CD4-positive, alpha-beta T cell treated with Interleukin-6 for 4 hours (primary cell): ENCODE data around the gene MPND.

ENCODE experiments used
- DNase-seq: peaks from one replicate; pipeline ENCODE4 v3.0.0-alpha.2; 2020; ENCODE audit warnings: mixed read lengths

MPND gene

DNA sequence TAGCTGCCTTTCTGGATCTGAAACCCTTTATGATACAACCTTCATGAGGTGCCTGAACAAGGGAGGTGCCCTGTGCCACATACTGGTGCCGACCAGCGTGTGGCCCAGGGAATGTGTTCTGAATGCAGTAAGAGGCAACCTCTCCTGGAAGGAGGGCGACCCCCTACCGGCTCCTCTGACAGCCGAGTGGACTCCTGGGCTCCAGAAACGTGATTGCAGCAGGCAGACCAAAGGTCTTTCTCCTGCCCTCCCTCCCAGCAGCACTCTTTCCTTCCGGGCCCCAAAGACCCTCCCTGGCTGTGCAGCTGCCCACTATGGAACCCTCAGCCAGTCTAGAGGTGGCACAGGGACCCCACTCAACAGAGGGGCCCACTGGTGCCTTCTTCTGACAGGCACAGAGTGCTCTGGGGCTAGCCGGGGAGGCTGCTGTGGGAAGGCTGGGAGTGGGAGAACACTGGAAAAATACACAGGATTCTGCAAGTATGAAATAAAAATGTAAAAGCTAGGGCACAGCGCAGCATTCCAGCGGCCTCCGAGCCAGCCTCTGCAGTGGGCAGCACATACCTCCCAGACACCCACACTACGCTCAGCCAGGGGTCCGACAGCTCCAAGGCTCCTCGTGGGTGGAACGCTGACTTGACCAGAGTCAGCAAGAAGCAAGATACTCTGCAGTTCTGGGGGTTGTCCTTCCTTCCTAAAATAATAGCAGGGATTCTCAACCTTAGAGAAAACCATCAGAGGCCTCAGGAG is 42.1 kb downstream of the MPND start:
- no peak for DNase-seq

GRCh38 chr19:4386041-4386782 is 42.9 kb downstream of the MPND start:
- no peak for DNase-seq

- DNase-seq, result no peak
Measured at GRCh38 chr19:4388337-4389063, 45.1 kb downstream of the MPND start.

DNA sequence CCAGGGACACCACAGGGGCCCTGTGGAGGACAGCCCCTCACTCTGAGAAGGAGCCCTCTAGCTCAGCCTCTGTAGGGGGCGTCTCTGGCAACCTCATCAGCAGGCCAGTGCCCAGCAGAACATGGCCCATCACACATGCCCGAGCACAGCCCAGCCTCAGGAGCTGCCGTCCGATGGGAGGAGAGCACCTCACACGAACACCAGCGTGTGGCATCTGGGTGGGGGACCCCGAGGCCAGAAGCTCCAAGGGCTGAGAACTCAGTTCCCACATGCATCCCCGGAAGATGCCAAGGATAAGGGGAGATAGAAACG is 45.7 kb downstream of the MPND start:
- no peak for DNase-seq

DNA sequence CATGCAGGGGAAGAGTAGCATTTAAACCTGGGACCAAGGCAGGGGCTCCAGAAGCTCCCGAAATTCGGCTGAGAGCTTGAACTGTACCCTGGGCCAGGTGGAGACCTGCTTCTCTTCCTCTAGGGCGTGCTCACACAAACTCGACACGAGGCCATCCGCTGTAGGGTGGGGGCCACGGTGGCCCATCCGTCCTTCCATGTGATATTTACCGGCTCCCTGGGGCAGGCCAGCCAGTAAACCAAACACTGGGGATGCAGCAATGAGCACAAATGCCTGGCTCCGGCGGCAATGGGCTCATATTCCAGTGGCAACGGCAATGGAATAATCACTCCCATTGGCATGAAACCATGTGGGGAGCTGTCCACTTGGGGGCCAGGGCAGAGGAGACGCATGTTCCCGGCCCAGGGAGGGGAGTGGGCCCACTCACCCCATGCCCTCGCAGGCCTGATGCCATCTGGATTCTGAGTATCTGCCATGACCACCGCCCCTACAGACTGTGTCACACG is 46.2 kb downstream of the MPND start:
- DNase-seq, result no peak

DNA sequence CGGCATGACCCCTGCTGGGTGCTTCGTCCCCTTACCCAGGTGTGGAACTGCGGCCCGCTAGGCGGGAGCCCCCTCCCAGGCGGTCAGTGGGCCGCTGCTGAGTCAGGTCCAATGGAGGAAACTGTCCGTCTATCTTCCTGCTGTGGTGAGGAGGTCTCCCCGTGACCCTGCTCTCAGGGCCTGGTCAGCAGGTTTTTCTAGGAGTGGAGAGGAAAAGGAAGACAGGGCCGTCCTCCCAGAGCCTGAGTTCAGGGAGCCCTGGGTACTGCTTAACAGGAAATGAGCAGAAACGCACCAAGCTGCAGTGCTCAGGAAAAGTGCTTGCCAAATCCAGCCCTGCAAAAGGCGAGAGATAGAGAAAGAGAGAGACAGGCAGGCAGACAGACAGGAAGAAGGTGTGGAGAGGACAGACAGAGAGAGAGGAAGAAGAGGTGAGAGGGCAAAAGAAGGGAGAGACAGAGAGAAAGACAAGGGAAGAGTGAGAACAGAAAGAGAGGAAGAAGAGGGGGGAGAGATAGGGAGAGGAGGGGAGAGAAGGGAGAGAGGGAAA is 46.7 kb downstream of the MPND start:
- DNase-seq, result no peak

GRCh38 chr19:4390567-4391305 is 47.4 kb downstream of the MPND start:
- no peak for DNase-seq

DNA sequence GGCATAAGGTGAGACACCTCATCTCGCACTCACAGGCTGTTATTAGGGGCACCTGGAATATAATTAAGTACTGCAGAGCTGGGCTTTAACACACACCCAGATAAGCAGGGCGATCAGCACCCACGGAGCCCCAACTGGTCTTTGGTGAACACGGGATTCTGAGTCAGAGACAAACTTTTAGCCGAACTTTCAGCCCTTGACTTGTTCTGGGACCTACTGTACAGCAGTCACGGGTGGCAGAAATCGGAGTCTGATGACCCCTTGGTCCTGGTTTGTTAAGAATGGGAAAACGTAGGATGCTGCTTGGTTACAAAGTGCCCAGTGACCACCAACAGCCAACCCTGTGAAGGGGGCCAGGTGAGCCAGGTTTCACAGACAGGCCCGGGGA is 47.9 kb downstream of the MPND start:
- no peak for DNase-seq

DNA sequence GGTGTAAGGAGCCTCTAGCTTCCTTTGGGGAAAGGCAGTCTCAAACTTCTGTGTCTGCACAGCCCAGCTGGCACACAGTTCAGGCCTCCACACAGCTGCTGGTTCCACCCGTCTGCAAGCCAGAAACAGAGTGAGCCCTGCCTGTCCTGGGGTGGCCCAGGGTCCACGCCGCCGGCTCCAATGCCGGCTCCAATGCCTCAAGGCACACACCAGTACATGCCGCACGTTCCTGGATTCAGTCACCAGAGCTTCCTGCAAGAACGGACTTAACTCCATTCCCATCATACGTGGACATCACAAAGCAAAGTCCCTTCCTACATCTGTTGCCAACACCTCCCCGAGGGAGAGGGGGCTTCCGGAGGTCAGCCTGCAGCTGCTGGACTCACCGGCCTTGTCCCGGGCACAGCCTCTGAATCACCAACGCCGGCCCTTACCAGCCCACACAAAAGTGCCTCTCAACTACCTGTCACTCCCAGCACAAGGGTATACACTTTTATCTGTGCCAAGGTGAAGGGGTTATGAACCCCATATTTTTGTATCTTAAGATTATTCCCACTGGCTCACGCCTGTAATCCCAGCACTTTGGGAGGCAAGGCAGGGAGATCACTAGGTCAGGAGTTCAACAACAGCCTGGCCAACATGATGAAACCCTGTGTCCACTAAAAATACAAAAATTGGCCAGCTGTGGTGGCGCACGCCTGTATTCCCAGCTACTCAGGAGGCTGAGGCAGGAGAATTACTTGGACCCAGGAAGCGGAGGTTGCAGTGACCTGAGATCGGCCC is 48.5 kb downstream of the MPND start:
- DNase-seq, result no peak

GRCh38 chr19:4393947-4394590 is 50.7 kb downstream of the MPND start:
- no peak for DNase-seq

GRCh38 chr19:4396949-4397783 is 53.8 kb downstream of the MPND start:
- DNase-seq, result no peak

DNA sequence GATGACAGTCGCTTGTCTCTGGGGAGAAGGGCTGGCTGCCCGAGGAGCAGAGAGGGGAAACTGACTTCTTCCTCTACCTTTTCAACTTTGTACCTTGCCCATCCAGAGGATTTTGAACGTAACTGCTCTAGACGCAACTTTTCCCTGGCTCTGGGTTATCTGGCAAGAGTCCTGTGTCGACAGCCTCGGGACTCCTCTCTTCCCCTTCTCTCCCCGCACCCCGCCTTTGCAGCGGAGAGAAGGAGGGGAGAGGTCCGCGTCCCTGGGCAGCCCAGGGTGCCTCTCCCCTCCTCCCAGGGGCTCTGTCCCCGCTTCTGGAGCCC is 56.4 kb downstream of the MPND start:
- peak; percentile 13 for DNase-seq

GRCh38 chr19:4400135-4400936 is 57.0 kb downstream of the MPND start, which contains the start of gene SH3GL1:
Gene SH3GL1, minus strand, starts transcription at chr19:4400547. Its CDS starts 179 bp downstream, at chr19:4400368.
- peak; percentile 92 for DNase-seq

DNA sequence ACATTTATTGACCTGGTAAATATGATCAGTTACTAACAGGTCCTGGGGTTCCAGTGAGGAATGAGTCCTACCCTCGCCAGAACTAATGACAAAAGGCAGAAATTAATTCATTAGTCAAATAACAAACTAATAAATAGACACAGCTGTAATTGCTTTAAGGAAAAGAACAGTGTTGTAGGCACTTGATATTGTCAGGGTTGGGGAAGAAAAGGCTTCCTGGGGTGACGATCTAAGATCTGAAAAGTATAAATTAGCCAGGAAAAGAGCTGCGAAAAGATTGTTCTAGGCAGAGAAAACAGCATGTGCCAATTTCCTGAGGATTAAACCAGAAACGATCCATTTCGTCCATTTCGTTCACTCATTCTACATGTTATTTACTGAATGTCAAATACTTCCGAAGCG is 58.4 kb downstream of the MPND start:
- no peak for DNase-seq

GRCh38 chr19:4402171-4403004 is 59.0 kb downstream of the MPND start, which contains the start of gene CHAF1A:
Gene CHAF1A, plus strand, starts transcription at chr19:4402640. Its CDS starts 123 bp downstream, at chr19:4402763.
- DNase-seq, result peak; percentile 98

- DNase-seq, result no peak
Measured at GRCh38 chr19:4403005-4403761, 59.8 kb downstream of the MPND start.

DNA sequence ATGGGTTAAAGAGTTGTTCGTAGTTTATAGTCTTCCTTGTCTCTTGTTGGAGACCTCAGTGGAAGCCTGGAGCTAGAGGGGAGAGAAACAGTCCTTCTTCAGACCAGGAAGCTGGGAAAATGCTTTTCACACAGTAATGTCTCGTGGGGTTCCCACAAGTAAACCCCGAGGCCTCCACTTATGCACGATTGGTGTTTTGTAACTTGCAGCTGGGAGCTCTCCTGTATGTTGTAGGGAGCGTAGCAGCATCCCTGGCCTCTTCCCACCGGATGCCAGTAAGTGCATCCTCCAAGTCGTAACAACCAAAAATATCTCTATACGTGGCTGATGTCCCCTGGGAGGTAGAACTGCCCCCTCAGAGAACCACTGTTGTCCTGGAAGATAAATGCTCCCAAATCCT is 62.6 kb downstream of the MPND start:
- DNase-seq, result no peak

- no peak for DNase-seq
Measured at GRCh38 chr19:4406626-4407025, 63.3 kb downstream of the MPND start.
